ENCODE measurements around the gene PLCE1.
A peak's percentile ranks its signal among the peaks of the same experiment; 100 is the strongest.
"Not testable (repeated sequence)": the region's sequence is repeated elsewhere in the genome, so short reads cannot be mapped to it uniquely, and the experiment has no call there.

Gene PLCE1

DNA sequence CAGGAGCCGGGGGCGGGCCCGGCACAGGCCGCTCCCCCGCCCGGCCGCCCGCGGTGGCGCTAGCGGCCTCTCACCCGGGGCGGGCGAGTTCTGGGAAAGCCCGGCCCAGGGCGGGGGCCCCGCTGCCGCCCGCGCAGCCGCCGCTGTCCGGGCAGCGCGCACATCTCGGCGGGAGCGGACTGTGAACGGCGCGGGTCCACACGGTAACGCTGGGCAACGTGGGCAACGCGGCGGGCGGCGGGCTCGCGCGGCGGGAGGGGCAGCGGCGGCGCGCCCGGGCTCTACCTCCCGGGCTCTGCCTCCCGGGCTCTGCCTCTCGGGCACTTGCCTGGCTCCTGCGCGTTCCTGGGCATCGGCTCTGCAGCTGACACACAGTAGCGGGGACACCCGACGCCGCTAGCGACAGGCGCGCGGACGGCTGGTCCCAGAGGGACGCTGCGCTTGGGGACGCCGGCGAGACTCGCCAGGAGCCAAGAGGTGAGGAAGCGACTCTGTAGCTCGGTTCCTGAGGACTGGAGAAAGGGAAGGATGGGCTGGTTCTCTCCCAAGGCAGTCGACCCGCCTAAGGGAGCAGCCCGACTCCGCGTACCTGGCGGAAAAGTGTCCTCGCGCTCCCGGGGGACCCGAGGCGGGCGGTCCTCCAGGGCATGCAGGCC, at the start of gene PLCE1:
TSS of gene PLCE1 (plus strand) at position 150 of the 656 bp plus-strand sequence. CDS start 37,116 bp downstream, outside the sequence.
- peak in 8 of 14 donors; percentile 2 to 71 (median 30) for DNase-seq

- DNase-seq: no peak
Observed at GRCh38 chr10:93945819-93946218, 47.9 kb upstream of the PLCE1 start.

GRCh38 chr10:93947055-93947454, 46.7 kb upstream of the PLCE1 start:
- no peak for DNase-seq

- DNase-seq: no peak
Observed at GRCh38 chr10:93947524-93947923, 46.2 kb upstream of the PLCE1 start.

GRCh38 chr10:93951905-93952304, 41.8 kb upstream of the PLCE1 start:
- no peak for DNase-seq

- no peak for DNase-seq
Observed at GRCh38 chr10:93954299-93954698, 39.4 kb upstream of the PLCE1 start.

DNA sequence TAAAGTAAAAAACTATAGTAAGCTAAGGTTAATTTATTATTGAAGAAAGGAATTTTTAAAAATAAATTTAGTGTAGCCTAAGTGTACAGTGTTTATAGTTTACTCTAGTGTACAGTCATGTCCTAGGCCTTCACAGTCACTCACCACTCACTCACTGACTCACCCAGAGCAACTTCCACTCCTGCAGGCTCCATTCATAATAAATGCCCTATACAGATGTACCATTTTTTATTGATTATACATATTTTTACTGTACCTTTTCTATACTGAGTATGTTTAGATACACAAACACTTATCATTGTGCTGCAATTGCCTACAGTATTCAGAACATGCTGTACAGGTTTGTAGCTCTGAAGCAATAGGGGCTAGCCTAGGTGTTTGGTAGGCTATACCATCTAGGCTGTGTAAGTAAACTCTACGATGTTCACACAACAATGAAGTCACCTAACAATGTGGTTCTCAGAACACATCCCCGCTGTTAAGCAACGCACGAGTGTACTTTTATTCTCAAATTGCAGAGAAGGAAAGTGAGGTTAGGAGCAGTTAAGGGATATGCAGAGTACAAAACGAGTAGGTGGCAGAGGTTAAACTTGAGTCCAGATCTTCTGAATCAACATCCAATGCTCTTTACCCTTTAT, 38.9 kb upstream of the PLCE1 start:
- DNase-seq: no peak

GRCh38 chr10:93958834-93959233, 34.9 kb upstream of the PLCE1 start:
- no peak for DNase-seq

DNA sequence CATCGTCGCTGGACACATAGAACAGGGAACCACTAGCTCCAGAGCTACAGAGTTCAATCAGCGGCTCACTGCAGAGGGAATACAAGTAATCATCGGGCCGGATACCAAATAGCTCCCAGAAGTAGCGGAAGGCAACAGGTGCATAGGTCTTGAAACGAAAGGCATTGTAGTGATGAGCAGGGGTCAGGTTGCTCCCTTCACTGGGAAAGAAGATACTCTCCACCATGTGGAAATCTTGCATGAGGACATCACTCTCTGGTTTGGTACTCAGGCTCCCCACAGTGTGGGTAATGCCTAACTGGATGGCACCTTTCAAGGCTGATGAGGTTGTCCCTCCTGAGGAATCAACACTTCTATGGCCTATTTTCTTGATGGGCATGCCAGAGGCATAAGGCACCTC, 32.7 kb upstream of the PLCE1 start:
- DNase-seq: not testable (repeated sequence)

- no peak for DNase-seq
Observed at GRCh38 chr10:93962973-93963372, 30.8 kb upstream of the PLCE1 start.

DNA sequence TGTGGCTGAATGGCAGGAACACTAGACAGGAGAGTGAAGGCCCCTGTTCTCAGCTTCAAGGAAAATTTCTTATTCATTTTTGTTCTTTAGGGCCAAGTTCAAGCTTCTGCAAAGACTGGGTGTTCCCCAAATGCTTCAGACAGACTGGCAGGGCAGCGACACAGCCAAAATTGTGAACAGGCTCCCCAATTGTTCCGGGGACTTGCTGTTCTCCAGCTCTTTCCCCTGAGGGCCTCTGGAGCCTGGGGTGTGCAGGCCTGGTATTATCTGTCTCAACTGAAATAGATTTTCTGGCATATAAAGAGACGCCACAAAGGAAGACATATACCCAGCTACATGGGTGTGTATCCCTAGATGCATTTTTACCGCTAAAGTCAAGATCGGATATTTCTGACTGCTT, 30.3 kb upstream of the PLCE1 start:
- DNase-seq: no peak

DNA sequence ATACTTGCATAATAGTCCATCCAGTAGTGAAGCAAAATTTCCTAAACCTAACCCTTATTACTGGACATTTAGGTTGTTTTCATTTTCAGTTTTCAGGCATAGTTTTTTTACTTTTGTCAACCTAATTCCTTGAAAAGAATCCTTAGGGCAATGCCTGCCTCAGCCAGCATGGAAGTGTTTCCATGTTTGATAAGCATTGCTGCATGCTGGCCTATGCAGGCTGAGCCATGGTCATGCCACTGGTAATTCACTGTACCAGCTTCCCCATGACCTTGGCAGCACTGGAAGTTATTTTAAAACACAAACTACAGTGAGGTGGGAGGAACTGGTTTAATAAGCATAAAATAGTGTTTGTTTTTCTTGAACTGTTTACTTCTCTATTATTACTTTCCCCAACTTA, 27.8 kb upstream of the PLCE1 start:
- DNase-seq: no peak

DNA sequence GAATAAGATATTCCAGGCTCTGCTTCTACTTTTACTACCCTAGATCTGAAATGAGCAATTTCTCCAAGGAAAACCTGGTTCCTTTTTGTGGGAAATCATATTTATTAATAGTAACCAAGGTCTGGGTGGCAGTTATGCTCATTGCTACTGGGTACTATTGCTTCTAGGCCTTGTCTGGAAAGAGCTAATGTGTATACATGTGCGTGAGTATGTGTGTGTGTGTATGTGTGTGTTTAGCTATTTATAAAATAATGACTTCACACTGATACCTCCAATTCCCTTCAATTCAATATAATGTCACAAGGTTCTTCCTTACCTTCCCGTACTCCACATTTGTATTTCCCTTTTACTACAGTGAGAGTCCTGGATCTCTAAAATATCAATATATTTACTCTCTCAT, 26.0 kb upstream of the PLCE1 start:
- DNase-seq: no peak

- DNase-seq: no peak
Observed at GRCh38 chr10:93968540-93968945, 25.2 kb upstream of the PLCE1 start.

- DNase-seq: not testable (repeated sequence)
Observed at GRCh38 chr10:93970433-93971010, 23.2 kb upstream of the PLCE1 start.

DNA sequence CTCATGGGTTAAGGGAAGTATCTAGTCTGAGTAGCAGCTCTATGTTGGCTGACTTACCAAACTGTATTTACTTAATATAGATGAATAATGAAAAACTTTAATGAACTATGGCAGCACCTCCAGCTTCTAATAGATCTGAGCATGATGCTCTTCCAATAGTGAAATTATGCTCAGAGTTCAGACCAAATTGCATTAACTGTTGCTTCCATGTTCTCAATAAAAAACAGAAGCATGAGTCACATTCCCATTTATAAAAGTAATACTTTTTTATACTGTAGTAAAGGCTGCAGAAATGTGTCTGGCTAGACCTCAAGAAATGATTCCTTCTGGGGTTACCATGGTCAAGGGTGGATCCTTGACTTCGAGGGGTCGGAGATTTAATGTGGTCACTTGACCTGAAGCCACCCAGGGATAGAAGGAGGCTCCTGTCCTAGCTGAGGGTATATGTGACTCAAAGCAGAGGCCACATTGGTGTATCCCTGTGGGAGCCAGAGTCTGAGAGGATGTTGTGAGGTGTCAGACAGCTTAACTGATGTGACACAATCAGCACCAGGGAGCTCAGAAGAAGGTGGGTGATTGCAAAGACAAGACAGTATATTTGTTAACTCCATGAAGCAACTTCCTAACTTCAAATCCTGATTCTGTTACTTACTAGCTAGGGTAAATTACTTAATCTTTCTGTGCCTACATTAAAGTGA, 19.8 kb upstream of the PLCE1 start:
- DNase-seq: no peak

DNA sequence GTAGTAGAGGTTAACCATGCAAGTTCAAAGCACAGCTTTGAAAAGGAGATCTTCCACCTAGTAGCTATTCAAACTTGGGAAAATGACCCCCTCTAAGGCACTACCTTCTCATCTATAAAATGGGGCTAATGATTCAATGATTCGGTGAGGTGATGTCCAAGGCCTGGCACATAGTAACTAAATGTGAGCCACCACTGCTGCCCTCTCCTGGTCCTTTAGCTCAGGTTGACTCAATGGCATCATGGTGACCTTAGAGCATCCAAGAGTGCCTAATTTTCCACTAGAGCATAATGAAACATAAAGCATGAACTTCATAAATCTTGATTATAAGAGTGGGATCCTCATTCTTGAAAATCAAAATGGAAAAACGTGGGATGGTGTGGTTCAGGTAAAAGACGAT, 16.3 kb upstream of the PLCE1 start:
- DNase-seq: no peak

DNA sequence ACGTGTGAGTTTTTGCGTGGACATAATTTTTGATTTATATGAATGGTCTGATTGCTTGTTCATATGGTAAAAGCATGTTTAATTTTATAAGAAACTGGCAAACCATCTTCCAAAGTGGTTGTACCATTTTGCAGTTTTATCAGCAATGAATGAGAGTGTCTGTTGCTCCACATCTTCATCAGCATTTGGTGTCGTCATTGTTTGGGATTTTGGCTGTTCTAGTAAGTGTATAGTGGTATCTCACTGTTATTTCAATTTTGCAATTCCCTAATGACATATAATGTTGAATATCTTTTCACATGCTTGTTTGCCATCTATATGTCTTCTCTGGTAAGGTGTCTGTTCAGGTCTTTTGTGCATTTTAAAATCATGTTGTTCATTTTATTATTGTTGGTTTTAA, 13.2 kb upstream of the PLCE1 start:
- DNase-seq: no peak

DNA sequence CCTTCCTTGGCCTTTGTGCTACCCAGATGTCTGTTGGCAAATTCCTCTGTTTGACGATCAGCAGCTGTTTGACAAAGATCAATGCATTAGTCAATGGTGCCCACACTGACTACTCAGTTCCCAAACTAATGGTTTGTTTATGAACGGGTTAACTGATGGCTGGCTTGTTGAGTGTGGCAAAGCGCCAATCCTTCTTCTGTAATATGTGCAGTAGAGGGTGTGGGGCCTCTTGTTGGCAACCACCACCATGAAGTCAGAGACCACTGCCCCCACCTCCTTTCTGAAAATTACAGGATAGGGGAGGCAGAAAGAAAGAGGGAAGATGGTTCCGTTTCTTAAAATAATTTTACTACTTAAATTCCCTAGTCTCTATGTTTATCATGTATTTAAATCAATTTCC, 2.6 kb upstream of the PLCE1 start:
- no peak for DNase-seq

DNA sequence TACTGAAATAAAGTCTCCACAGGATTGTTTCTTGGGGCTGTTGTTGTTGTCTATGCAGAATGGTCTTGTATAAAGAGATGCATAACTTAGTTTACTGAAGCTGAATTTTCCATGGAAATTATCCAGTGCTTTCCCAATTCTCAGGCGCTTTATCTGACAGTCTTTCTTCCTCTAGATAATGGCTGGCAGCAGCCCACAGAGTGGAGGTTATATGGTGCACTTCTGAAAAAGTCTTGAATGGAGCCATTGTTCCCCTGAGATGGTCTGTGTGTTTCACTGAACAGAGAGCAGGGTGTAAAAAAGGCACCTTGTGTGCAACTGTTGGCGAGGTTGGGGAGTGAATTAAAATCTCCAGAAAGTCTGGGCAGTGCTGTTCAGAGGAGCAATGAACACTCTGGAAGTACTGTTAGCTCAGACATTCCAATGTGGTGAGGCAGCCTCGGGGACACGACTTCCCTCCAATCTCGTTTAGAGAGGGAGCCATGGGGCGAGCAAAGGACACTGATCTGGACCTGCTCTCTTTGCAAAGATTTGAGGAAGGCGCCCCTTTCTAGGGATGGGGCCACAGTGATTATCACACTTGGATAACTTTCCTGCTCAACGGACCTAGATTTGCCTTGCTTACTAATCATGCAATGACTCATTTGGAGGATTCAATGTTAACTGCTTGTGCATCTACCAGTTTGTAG, 2.0 kb upstream of the PLCE1 start:
- peak in 6 of 14 donors; percentile 5 to 56 (median 15) for DNase-seq

GRCh38 chr10:93992400-93993030, 1.2 kb upstream of the PLCE1 start:
- no peak for DNase-seq

DNA sequence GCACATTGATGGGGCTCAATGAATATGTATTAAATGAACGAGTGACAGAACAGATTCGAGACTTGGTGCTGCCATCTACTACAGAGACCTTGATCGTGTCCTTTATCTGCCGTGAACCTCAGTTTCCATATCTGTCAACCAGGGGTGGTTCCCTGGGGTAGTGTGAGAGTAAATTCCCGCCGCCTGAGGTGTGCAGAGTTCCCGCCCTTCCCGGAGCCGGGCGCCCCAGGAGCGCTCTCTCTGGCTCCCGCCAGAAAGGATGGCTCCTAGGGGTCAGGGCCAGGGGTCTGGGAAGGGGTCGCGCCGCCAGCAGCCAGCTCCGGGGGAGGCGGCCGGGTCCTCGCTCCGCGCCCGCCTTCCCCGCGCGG, 333 bp upstream of the PLCE1 start:
- DNase-seq: no peak

DNA sequence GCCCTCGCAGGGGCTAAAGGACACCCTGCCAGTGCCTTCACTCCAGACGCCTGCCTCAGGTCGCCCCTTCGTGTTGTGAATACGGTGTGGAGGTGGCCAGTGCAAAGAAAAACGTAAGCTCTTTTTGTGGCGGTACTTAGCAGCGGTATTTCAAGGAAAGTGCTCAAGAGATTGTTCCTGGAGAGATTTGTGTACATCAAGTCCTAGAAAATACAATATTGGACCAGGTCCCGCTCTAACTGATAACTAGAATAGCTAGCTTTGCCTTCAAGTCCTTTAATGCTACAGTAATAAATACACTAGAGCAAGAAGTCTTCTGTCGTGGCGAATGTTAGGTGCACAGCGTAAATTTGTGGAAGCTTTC, 689 bp downstream of the PLCE1 start:
- no peak for DNase-seq

All from C1 segment of cervical spinal cord (tissue), 14 donors.